T-helper 17 cell (primary cell): ENCODE data around the gene NOA1. TPM values are rescaled to one million over a fixed set of nuclear protein-coding genes. Genes with fewer than 3 reads are reported as not detected.
A peak's percentile ranks its signal among the peaks of the same experiment; 100 is the strongest.

Source experiments
- ATAC-seq: fragments of 150-1000 bp; cut with Tn5 transposase; 2 replicates; pipeline ENCODE4 v1.10.0; 2021; ENCODE audit warnings: mild to moderate bottlenecking, moderate library complexity
- DNase-seq, 3 donors: peaks; one replicate each; pipeline versions ENCODE4 v3.0.0 to v3.0.0-alpha.2; 2020 to 2021
- H3K9me3 ChIP-seq: one replicate; pipeline ENCODE4 v1.7.0; 2013; ENCODE audit warnings: low read length, mild to moderate bottlenecking; ENCODE audit not compliant: control insufficient read depth, poor library complexity, severe bottlenecking
- H3K27ac Mint-ChIP-seq: one replicate; pipeline ENCODE4 v1.8.0; 2022; ENCODE audit warnings: mild to moderate bottlenecking, moderate library complexity, mixed read lengths
- H3K27me3 Mint-ChIP-seq: one replicate; pipeline ENCODE4 v1.8.0; 2022; ENCODE audit warnings: mixed read lengths
- H3K36me3 Mint-ChIP-seq: one replicate; pipeline ENCODE4 v1.8.0; 2022; ENCODE audit warnings: low read depth, mixed read lengths
- H3K4me1 Mint-ChIP-seq: one replicate; pipeline ENCODE4 v1.8.0; 2022; ENCODE audit warnings: mild to moderate bottlenecking, mixed read lengths
- H3K4me3 Mint-ChIP-seq: one replicate; pipeline ENCODE4 v1.8.0; 2022; ENCODE audit warnings: mild to moderate bottlenecking, moderate library complexity, mixed read lengths
- total RNA-seq, 4 donors: library from RNA in 2 of 4; stranded (reverse) in 2 of 4; gene quantifications; one replicate each; pipeline ENCODE4 v1.2.3 and lab custom pipeline; 2022 to 2026

The NOA1 gene
- total RNA-seq, 2 donors from 2014 or later = 15.1 to 15.6 TPM

DNA sequence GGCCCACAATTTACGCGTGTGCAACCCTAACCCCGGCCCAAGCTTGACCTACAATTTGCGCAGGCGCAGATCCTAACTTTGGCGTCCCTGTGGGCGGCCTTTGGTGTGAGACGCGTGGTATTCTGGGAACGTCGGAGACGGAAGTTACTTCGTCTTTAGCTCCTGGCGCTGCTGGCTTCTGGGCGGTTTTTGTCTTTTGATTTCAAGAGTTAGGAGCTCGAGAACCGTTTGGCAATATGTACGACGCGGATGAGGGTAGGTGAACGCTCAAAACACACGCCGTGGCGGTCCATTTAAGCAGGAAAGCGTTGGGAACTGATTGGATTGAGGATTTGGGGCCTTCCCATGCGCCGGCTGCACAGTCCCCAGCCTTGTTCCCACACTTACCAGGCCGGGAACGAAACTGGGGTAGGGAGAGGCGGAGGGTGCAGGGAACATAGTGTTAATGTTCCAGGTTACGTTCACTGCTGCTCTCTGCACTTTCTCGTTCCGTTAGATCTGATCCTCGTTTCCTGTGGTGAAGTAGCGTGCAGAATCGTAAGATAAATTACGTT lies 1.4 kb upstream of the NOA1 start, which contains the start of gene POLR2B:
Gene POLR2B, plus strand, starts transcription at position 147 of the 554 bp plus-strand sequence. Its CDS starts 90 bp downstream, at position 237.
- peaks cover 57% of the 10 kb centered on the region for H3K4me1 Mint-ChIP-seq
- peaks cover 6% of the 10 kb centered on the region for H3K36me3 Mint-ChIP-seq
- ATAC-seq = peak; percentile 49

DNA sequence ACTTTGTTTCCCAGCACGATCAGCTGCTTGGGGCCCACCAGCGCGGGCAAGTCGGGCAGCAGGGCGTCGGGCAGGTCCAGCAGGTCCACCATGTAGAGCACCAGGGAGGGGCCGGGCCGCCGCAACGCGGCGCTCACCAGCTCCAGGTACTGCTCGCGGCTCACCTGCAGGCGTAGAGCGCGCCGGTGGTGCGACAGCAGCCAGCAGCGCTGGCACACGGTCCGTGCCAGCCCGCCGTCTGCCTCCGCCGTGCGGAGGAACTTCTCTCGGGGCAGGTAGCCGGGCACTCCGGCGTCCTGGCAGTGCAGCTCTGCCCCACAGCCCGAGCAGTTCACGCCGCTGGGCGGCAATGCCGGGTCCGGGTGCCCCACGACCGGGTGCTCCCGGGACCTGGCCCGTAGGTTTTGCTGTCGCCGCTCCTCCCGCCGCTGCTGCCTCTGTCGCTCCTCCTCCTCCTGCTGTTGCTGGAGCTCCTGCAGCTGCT lies 527 bp downstream of the NOA1 start:
- peak overlapping the region; percentile 99 for H3K4me3 Mint-ChIP-seq

More for the DNA sequence above, 1.4 kb upstream of the NOA1 start, which contains the start of gene POLR2B:
- peak within 1 kb of the TSS; percentile 99 for H3K4me3 Mint-ChIP-seq
- no peaks in the 10 kb centered on the region for H3K27me3 Mint-ChIP-seq
- no peaks in the 10 kb centered on the region for H3K9me3 ChIP-seq
- DNase-seq = peak; percentile 64 to 74 (median 69)
- H3K27ac Mint-ChIP-seq = peak within 1 kb of the TSS; percentile 99

DNA sequence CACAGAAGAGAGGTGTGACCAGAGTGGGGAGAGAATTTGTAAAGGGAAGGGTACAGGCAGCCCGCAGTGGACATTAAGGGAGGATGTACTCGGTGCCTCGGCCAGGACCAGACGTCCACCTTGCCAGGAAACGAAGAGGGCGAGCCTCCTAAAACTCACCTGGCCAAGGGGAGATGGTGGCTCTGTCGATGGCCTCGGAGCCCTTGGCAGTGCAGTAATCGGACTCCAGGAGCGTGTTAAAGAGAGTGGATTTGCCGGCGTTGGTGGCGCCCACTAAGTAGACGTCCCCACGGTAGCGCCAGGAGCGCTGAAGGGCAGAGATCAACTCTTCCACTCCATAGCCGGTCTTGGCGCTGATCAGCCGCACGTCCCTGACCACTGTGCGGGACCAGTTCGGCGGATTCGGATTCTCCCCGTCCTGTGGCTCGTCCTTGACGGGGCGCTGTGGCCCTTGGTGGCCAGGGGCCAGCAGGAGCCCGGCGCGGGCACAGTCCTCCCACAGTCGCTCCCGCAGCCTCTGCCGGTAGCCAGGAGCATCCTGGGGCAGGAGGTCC lies 1.0 kb downstream of the NOA1 start:
- no peaks in the 10 kb centered on the region for H3K9me3 ChIP-seq
- peaks cover 48% of the 10 kb centered on the region for H3K4me1 Mint-ChIP-seq
- peak overlapping the region; percentile 99 for H3K4me3 Mint-ChIP-seq
- peaks cover 8% of the 10 kb centered on the region for H3K36me3 Mint-ChIP-seq
- peak overlapping the region; percentile 99 for H3K27ac Mint-ChIP-seq
- no peaks in the 10 kb centered on the region for H3K27me3 Mint-ChIP-seq
- ATAC-seq (no peak), DNase-seq (no peak)

More for the DNA sequence above, 527 bp downstream of the NOA1 start:
- Mint-ChIP-seq H3K27ac (peak overlapping the region; percentile 99), H3K27me3 (no peaks in the 10 kb centered on the region), H3K36me3 (peaks cover 8% of the 10 kb centered on the region), H3K4me1 (peaks cover 51% of the 10 kb centered on the region)
- peak; percentile 42 to 46 (median 45) for DNase-seq
- ATAC-seq = peak; percentile 57
- H3K9me3 ChIP-seq = no peaks in the 10 kb centered on the region

DNA sequence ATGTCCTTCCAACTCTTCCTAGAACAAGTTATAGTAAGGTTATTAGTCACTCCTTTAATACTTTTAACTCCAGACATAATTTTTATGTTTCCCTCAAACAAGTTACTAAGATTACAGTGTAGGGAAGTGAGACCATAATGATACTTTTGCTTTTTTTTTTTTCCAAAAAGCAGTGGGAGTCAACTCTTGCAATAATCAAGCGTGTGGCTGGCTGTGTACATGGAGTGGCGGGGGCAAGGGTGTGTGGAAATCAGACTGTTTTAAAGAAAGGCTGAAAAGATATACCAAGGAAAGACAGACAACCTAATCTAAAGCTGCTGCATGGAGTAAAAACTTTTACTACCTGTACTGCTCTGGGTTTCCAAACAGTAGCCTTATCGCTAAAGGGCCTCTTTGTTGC lies 4.1 kb downstream of the NOA1 start:
- H3K27me3 Mint-ChIP-seq = no peaks in the 10 kb centered on the region
- peaks cover 8% of the 10 kb centered on the region for H3K36me3 Mint-ChIP-seq
- no peaks in the 10 kb centered on the region for H3K9me3 ChIP-seq
- H3K4me1 Mint-ChIP-seq = peaks cover 31% of the 10 kb centered on the region
- DNase-seq = no peak
- no peak for ATAC-seq
- H3K27ac Mint-ChIP-seq = no peak overlapping the region
- no peak overlapping the region for H3K4me3 Mint-ChIP-seq

DNA sequence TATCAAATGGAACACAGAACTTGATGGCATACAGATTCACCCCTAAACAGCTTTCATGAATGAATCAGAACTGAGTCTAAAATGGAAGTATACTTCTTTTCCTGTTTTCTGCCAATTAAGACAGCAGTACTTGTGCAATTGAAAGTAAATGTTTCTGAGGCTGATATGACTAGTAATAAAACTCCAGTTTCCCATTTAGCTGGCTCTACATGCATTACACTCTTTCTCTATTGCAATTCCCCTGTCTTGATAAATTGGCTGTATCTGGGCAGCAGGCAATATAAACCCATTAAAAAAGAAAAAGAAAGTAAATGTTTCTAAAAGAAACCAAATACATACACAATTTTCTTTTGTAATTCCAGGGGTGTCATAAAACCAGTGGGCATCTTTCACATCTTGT lies 4.6 kb downstream of the NOA1 start:
- Mint-ChIP-seq H3K36me3 (peaks cover 8% of the 10 kb centered on the region), H3K4me3 (no peak overlapping the region), H3K27ac (no peak overlapping the region), H3K4me1 (peaks cover 29% of the 10 kb centered on the region), H3K27me3 (no peaks in the 10 kb centered on the region)
- no peaks in the 10 kb centered on the region for H3K9me3 ChIP-seq
- DNase-seq = no peak
- ATAC-seq = no peak

DNA sequence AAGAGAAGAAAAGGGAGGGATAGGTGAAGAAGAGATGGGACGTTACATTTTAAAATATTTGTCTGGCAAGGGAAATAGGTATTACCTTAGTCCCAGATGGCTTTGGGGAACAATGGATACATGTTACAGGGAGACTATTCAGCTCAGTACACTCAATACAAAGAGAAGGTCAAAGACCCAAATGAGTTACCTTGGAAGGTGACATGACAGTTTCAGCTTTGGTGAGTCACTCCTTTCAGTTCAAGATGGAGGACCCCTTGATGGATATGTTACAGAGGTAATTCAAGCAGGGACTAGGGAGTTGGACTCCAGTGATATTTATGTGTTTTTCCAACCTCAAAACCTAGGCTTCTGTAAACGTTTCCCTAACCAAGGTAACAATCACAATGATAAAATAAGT lies 5.0 kb downstream of the NOA1 start:
- no peak overlapping the region for H3K27ac Mint-ChIP-seq

DNA sequence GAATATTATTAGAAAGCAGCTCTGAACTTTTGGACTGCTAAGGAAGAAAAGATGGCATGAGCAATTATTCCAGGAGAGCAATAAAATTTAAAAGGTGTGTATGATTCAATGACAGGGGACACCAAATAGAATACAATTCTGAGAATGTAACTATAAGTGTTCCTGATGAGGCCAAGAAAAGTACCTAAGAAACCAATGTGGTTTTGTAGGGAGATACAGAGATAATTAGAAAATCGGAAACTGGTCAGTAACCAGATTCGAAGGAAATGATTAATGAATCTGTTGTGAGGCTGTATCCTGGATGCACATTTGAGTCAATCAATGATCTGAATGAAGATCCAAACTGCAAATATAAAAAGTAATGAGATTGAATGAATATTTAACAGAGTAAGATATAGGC lies 6.0 kb downstream of the NOA1 start:
- no peak overlapping the region for H3K4me3 Mint-ChIP-seq
- H3K9me3 ChIP-seq = no peaks in the 10 kb centered on the region
- peaks cover 21% of the 10 kb centered on the region for H3K4me1 Mint-ChIP-seq
- ATAC-seq = no peak
- no peak for DNase-seq
- H3K27ac Mint-ChIP-seq = no peak overlapping the region
- peaks cover 6% of the 10 kb centered on the region for H3K36me3 Mint-ChIP-seq
- H3K27me3 Mint-ChIP-seq = no peaks in the 10 kb centered on the region

More for the DNA sequence above, 5.0 kb downstream of the NOA1 start:
- ATAC-seq (no peak), DNase-seq (no peak)
- no peaks in the 10 kb centered on the region for H3K9me3 ChIP-seq
- Mint-ChIP-seq H3K36me3 (peaks cover 8% of the 10 kb centered on the region), H3K27me3 (no peaks in the 10 kb centered on the region), H3K4me1 (peaks cover 25% of the 10 kb centered on the region), H3K4me3 (no peak overlapping the region)

DNA sequence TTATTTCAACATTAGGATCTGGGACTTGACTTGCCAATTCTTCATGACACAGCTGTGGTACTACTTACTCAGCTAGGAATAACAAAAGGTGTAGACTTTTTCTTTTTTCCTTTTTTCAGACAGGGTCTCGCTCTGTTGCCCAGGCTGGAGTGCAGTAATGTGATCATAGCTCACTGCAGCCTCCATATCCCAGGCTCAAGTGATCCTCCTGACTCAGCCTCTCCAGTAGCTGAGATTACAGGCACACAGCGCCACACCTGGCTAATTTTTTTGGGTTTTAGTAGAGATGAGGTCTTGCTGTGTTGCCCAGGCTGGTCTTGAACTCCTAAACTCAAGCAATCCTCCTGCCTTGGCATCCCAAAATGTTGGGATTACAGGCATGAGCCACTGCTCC lies 16.3 kb downstream of the NOA1 start:
- DNase-seq (no peak), ATAC-seq (no peak)
- Mint-ChIP-seq H3K27me3 (no peaks in the 10 kb centered on the region), H3K36me3 (no peaks in the 10 kb centered on the region), H3K4me1 (peaks cover 5% of the 10 kb centered on the region), H3K27ac (no peak overlapping the region), H3K4me3 (no peak overlapping the region)
- H3K9me3 ChIP-seq = no peaks in the 10 kb centered on the region

DNA sequence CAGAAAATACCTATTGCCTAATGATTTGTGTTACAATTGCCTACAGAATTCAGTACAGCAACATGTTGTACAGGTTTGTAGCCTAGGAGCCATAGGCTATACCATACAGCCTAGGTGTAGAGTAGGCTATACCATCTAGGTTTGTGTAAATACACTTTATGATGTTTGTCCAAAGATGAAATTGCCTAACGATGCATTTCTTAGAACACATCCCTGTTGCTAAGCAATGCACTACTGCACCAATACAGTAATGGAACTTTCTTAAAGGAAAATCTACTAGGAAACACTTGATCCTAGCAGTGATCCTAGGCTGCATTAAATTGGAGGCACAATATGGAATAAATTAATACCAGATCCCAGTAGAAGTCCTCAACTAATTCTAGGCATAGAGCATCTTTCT lies 18.3 kb downstream of the NOA1 start:
- Mint-ChIP-seq H3K4me3 (no peak overlapping the region), H3K27me3 (no peaks in the 10 kb centered on the region), H3K36me3 (no peaks in the 10 kb centered on the region), H3K27ac (peak overlapping the region; percentile 32), H3K4me1 (peaks cover 3% of the 10 kb centered on the region)
- H3K9me3 ChIP-seq = no peaks in the 10 kb centered on the region
- DNase-seq (no peak), ATAC-seq (no peak)

DNA sequence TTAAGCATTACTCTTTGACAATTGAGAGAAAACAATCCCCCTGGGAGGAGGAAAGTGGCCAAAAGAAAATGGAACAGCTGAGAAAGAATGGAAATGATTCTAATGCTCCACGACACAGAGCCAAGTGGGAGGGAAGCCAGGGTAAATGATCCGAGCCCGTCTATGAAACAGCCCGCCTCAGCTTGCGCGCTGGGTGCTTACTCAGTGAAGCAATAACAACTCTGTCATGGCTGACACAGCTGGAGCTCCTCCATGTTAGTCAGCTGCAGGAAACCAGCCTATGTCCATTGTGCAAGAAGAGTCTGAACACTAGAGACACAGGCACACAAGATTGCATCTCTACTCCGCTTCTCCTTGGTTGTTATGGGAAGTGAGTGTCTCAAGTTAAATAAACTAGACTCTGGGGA lies 19.3 kb downstream of the NOA1 start:
- DNase-seq = no peak
- ATAC-seq = peak; percentile 30
- Mint-ChIP-seq H3K27ac (no peak overlapping the region), H3K4me1 (peaks cover 3% of the 10 kb centered on the region), H3K27me3 (no peaks in the 10 kb centered on the region), H3K4me3 (no peak overlapping the region), H3K36me3 (no peaks in the 10 kb centered on the region)
- no peaks in the 10 kb centered on the region for H3K9me3 ChIP-seq

DNA sequence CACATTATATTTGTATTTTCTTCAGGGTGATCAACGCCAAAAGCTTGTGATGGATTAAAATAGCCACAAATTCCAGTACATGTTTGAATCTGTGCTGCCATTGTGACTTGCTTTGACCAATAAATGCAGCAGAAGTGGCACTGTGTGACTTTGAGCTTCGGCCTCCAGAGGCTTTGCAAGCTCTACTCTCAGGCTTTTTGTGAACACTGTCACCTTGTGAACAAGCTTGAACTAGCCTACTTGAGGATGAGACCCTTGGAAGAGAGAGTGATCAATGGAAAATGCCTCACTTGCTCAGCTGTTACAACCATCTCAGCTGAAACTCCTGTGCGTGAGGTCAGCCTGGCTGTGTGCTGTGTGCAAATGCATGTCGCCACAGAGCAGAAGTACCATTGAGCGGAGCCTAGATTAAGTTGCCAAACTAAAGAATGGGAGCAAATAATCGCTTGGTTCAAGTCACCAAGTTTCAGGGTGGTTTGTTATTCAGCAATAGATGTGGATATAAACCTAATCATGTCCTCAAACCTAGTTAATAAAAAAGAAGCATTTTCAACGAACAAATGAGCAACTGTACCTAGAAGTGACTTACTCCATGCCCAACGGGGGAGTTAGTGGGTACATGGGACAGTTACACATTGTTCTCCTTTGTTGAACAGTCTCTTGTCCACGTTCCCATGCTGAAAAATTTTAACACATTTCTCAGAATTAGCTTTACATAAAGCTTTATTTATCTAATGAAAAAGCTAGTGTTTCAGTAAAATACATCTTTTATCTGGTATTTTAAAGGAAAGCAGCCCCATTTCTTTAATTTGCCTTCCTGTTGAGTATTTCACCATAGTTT lies 23.5 kb downstream of the NOA1 start:
- Mint-ChIP-seq H3K4me1 (peaks cover 3% of the 10 kb centered on the region), H3K4me3 (no peak overlapping the region)

DNA sequence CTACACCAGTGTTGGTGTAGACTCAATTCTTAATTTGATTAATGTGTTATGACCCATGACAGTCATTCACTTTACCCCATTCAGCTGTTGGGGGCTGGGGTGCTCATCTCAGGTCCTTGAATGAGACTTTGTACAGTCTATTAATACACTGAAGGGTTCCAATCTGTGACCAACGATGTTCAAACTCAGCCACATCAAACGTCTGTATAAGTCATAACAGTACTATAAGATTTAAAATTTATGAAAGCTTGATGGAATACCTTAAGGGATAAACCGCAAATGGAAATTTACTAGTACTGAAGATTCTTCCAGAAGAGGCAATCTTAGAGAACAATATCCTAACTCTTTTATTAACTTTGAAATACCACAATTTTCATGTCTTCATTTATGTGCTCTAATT lies 36.0 kb downstream of the NOA1 start:
- no peak overlapping the region for H3K4me3 Mint-ChIP-seq
- ATAC-seq = no peak
- peaks cover 4% of the 10 kb centered on the region for H3K36me3 Mint-ChIP-seq
- H3K9me3 ChIP-seq = no peaks in the 10 kb centered on the region
- H3K27ac Mint-ChIP-seq = no peak overlapping the region
- DNase-seq = no peak
- H3K27me3 Mint-ChIP-seq = no peaks in the 10 kb centered on the region
- H3K4me1 Mint-ChIP-seq = peaks cover 6% of the 10 kb centered on the region

More for the DNA sequence above, 23.5 kb downstream of the NOA1 start:
- no peaks in the 10 kb centered on the region for H3K9me3 ChIP-seq
- no peak for ATAC-seq
- no peak overlapping the region for H3K27ac Mint-ChIP-seq
- no peaks in the 10 kb centered on the region for H3K36me3 Mint-ChIP-seq
- DNase-seq = no peak
- H3K27me3 Mint-ChIP-seq = no peaks in the 10 kb centered on the region

DNA sequence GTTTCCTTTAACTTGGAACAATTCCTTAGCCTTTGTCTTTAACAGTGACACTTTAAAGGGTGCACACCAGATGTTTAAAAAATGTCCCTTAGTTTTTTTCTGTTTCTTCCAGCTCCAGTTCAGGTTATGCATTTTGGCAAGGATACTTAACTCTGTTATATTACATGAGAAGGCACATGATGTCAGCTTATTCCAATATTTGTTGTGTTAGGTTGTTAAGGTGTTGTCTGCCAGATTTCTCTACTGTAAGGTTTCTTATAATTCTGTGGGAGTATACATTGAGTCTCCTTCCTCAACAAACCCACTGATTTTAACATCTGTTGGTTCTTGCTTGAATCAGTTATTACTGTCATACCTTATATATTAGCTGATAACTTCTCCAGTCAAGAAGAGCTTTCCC lies 36.4 kb downstream of the NOA1 start:
- no peak overlapping the region for H3K4me3 Mint-ChIP-seq
- H3K9me3 ChIP-seq = no peaks in the 10 kb centered on the region
- no peaks in the 10 kb centered on the region for H3K27me3 Mint-ChIP-seq
- peaks cover 4% of the 10 kb centered on the region for H3K36me3 Mint-ChIP-seq
- H3K27ac Mint-ChIP-seq = no peak overlapping the region
- peaks cover 6% of the 10 kb centered on the region for H3K4me1 Mint-ChIP-seq
- no peak for DNase-seq
- no peak for ATAC-seq
